G401 (cell line): Measurements from ENCODE around the gene CCDC92. TPM values are rescaled to one million over a fixed set of nuclear protein-coding genes. Genes with fewer than 3 reads are reported as not detected.

ENCODE experiments used
- DNase-seq: peaks from one replicate; pipeline ENCODE4 v3.0.0-alpha.2; 2015; ENCODE audit warnings: low spot score
- in situ Hi-C: cut with HindIII; loops from 2 replicates; pipeline ENCODE4 v1.10.0; 2016; ENCODE audit warnings: low sequenced_read_pairs, mixed read lengths
- total RNA-seq: library from RNA; depleted of rRNA; stranded (reverse); fragments of >200 nt; shearing (Covaris generic); gene quantifications from 2 replicates; pipeline ENCODE4 v1.2.3, GENCODE V29; 2014

The CCDC92 gene
- total RNA-seq, 1 experiment from 2014 or later: 10.8 TPM

- DNase-seq: peak; percentile 46
- in situ Hi-C loops: no loop called here
These were observed 31.7 kb upstream of the CCDC92 start for GRCh38 chr12:124004233-124004875.

DNA sequence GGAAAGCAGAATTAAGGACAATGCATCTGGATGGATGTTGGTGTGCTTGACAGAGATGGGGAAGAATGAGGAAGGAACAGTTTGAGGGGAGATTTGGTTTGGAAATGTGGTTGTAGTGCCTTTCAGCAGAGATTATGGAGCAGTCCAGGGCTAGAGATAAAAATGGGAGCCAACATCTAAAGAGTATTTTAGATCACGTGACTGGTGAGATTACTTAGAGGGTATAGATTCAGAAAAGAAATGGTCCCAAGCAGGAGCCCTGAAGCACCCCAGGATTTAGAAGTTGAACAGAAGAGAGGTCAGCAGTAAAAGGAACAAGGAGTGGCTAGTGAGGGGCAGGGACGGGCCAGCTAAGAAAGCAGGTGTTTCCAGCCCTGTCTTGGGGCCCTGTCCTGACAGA, 30.0 kb upstream of the CCDC92 start:
- DNase-seq: no peak
- in situ Hi-C loops: no loop called here

DNA sequence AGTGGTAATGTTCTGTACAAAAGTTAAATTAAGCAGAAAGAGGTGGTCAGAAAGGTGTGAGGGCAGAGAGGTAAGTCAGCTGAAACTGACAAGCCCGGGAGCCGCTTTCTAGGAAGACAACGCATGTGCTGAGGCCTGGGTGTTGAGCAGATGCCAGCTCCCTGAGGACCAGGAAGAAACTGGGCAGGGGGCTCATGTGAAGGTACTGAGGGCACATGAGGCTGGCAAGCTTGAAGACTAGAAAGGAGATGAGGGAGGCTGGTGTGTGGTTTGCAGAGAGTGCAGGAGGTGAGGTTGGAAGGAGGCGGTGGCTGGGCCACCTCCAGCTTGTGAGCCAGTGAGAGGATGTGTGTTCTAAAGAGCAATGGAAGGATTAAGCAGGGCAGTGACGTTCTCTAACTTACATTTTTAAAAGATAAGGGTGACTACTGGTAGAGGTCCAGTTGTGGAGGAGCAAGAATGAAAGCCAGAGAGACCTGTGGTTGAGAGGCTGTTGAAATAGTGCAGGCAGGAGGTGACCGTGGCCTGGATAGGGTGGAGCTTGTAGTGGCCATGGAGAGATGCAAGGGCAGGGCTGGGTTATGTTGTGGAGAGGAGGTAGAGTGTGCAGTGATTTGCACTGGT, 29.5 kb upstream of the CCDC92 start:
- in situ Hi-C loops: no loop called here

DNA sequence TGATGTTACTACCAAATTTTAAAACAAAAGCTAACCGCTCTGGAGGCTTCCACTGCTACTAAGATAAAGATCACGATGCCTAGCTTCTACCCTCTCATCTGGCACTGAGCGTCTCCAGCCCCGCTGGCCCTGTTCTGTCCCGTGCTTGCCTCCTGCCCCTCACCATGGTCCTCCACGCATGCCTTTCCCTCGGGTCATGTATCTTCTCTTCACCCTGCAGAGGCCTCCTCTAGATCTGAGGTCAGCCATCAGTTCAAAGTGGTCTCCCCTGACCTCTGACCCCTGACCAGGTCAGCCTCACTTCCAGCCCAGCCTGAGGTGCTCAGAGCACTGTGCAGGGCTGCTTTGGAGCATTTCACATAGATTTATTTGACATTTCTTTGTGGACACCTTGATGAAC, 28.7 kb upstream of the CCDC92 start:
- DNase-seq: no peak
- in situ Hi-C loops: no loop called here

More for the DNA sequence above, 29.5 kb upstream of the CCDC92 start:
- no peak for DNase-seq

- peak; percentile 59 for DNase-seq
- in situ Hi-C loops: no loop called here
These were observed 27.5 kb upstream of the CCDC92 start for GRCh38 chr12:124000111-124000510.

DNA sequence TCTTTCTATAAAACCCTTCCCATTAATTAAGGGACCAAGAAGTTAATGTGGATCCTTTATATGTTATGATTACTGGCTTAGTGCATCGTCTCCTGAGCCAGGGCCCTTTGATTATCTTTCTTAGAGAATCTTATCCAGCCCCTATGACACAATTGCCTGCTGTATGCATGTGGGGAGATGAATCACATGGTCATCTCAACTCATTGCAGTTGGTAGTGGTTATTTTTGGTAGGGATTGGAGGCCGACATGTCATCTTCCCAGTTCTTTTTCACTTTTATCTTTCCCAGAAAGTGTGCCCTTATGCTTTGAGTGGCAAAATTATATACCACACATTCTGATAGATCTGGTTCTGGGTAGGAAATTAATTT, 26.3 kb upstream of the CCDC92 start:
- DNase-seq: no peak
- in situ Hi-C loops: no loop called here

- in situ Hi-C loops: no loop called here
- no peak for DNase-seq
These were observed 25.8 kb upstream of the CCDC92 start for GRCh38 chr12:123998344-123998990.

- DNase-seq: no peak
- in situ Hi-C loops: no loop called here
These were observed 25.3 kb upstream of the CCDC92 start for GRCh38 chr12:123997908-123998307.

GRCh38 chr12:123997033-123997822, 24.6 kb upstream of the CCDC92 start:
- DNase-seq: no peak
- in situ Hi-C loops: no loop called here

DNA sequence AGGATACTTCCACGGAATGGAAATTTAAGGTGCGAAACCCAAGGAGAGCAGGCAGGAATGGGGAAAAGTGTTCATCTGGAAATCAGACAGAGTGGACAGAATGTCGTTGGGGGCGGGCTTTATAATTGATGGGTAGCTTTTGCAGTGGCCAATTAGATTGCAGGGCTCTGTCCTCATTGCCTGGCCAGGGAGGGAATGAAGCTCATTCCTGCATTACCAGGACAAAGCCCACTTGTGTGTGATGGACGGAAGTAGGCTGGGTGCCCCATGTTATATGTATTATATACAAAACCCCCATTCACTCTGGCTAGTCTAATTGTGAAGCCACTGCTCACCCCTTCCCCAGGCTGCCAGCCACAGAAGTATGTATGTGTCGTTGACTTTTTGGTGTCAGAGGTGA, 23.9 kb upstream of the CCDC92 start:
- in situ Hi-C loops: no loop called here
- no peak for DNase-seq

DNA sequence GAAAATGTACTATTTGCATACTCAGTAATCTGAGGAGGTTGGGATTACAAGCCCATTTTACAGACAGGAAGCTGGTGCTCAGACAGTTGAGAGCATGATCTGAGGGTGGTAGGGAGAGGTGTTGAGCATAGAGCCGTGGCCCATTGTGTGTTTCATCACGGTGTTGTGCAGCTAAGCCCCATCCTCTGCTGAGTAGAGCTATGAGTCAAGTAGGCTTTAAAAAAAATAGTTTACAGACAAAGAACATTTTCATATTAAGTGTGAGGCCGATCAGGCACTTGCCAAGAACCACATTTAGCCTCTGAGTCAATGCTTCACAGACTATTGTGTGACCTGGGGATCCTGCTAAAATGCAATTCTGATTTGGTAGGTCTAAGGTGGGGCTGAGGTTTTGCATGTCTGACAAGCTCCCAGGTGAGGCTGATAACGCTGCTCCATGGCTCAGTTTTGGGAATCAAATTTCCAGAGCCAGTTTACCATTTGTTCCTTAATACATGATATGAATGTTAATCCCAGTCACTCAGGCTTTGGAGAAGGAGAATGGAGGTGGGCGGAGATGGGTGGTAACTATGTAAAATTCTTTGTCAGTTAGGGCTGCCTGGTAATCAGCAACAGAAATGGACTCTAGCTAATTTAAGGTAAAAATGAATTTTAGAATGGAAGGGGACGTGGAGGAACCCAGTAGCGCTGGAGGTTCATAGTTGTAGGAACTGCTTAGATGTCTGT, 22.6 kb upstream of the CCDC92 start:
- no peak for DNase-seq
- in situ Hi-C loops: no loop called here

DNA sequence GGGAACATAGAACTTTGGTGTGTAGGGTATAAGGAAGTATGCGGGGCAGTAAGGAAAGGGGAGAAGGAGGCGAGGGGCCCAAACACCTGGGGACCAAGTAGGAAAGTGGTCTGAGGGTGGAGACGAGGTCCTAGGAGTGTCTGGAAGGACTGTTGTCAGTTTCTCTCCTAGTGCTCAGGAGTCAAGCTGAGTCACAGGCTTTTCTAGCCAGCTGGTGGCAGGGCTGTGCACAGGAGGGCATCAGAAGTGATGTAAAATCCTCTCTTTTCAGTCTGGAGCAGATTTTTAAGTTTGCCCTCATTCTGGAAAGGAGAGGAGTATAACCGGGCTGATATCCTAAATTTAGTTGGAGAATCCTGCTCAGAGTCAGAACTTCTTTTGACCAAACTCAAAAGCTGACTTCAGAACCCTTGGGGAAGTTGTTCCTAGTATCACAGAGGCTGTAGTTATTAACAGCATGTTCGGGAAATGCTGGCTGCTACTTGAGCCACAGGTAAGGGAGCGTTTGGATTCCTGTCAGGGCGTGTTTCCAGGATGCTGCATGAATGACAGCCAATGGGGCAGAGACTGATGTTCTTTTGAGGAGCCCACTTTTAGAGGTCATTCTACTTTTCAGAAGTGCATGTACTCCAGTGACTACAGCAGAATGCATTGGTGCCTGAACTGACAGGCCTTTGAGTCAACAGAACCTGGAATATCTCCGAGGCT, 19.6 kb upstream of the CCDC92 start:
- DNase-seq: no peak
- in situ Hi-C loops: no loop called here

- in situ Hi-C loops: no loop called here
- no peak for DNase-seq
These were observed 18.8 kb upstream of the CCDC92 start for GRCh38 chr12:123991372-123991951.

GRCh38 chr12:123990511-123990910, 17.9 kb upstream of the CCDC92 start:
- DNase-seq: no peak
- in situ Hi-C loops: no loop called here

DNA sequence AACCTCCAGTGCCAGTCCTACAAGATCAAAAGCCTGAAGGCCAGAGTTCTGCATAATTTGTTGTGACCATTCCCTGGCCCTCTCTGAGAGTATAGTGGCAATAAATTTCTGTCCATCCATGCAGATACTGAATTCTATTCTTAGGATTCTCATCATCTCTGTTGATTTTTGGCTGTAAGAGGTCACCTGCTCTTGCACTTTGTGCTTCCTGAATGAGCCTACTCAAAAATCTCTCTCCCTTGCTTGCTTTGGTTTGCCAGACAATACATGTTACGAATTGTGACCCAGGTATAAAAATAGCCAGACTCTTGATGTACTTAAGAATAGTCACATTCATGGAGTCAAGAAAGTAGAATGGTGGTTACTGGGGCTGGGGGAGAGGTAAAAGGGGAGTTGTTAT, 17.1 kb upstream of the CCDC92 start:
- in situ Hi-C loops: no loop called here
- no peak for DNase-seq

- in situ Hi-C loops: no loop called here
- no peak for DNase-seq
These were observed 16.5 kb upstream of the CCDC92 start for GRCh38 chr12:123989168-123989567.

DNA sequence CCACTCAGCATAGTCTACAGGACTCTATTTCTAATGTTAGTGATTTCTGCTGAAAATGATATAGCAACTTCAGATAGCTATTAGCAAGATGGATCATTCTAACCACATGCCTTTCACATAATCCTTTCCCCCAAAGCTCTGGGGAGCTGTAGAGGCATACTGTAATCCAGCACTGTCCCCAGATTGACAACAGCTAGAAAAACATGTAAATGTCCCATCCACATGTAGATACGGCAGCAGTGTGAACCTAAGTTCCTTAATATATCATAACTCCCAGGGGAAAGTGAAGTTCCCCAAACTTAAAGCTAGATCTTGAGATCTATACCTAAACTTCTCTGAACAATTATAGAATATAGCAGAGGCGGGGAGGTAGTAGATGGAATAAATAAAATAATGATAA, 14.4 kb upstream of the CCDC92 start:
- DNase-seq: no peak
- in situ Hi-C loops: no loop called here

DNA sequence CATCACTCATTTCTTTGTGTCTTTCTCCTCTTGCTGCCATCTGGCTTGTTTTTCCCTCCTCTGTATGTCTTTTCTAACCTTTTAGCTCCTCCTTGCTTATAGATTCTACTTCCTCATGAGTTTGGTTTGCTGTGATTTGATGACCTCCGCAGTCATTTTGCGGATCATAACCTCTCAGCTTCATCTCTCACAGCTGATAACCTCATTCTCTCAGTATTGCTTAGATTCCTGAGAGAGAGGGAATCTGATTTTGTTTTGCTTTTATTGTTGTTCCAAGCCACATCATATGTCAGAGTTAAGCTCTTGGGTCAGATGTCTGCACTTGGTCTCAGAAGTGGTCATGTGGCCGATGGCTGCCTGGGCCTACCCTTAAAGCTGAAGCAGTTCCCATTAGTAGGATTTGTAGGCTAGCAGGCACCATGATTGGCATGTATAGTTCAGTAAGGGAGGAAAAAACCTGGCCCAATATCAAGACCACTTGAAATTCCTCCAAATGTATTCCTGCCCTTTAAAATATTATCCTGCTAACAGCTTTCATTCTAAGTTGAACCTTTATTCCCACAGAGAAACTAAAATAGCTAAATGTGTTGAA, 13.8 kb upstream of the CCDC92 start:
- in situ Hi-C loops: no loop called here
- DNase-seq: no peak
